LHCN-M2 (cell line): ENCODE results near the gene NAXD. TPM values are rescaled to one million over a fixed set of nuclear protein-coding genes. Genes with fewer than 3 reads are reported as not detected.

Experiments
- total RNA-seq: library from RNA; depleted of rRNA; stranded (reverse); fragments of >200 nt; gene quantifications from 2 replicates; pipeline ENCODE4 v1.2.3, GENCODE V29; 2014; rRNA removed

NAXD gene
- total RNA-seq, 1 experiment from 2014 or later: 25.9 TPM

Other genes with a start within 250 kb of the NAXD start
- 6.2 and 8.1 TPM in 2 replicates for gene RAB20, start 53.8 kb upstream of the NAXD start, total RNA-seq
- 94.8 and 114 TPM in 2 replicates for gene CARS2, start 90.6 kb downstream of the NAXD start, total RNA-seq
- 7.8 and 14.8 TPM in 2 replicates for gene ING1, start 98.2 kb downstream of the NAXD start, total RNA-seq